RWPE2 (cell line): Measurements from ENCODE around the gene IGDCC3.

Experiments used
- ATAC-seq: fragments of 200-7000 bp; cut with Tn5 transposase; 3 replicates; pipeline ENCODE4 v1.9.1; 2021; ENCODE audit warnings: low read depth
- DNase-seq: peaks from one replicate; pipeline ENCODE4 v3.0.0-alpha.2; 2020; ENCODE audit warnings: low spot score
- H3K27ac ChIP-seq: fragments of 450-650 bp; 2 replicates; pipeline ENCODE4 v1.5.1; 2017; ENCODE audit warnings: mild to moderate bottlenecking; ENCODE audit not compliant: poor library complexity, severe bottlenecking
- H3K27me3 ChIP-seq: fragments of 250-450 bp; sonication (Bioruptor Pico); 2 replicates; pipeline ENCODE4 v1.5.1; 2021; ENCODE audit warnings: mild to moderate bottlenecking, moderate library complexity; ENCODE audit not compliant: insufficient read depth, poor library complexity, severe bottlenecking
- H3K36me3 ChIP-seq: fragments of 250-450 bp; sonication (Bioruptor Pico); 2 replicates; pipeline ENCODE4 v1.5.1; 2020; ENCODE audit warnings: low read depth, mild to moderate bottlenecking, moderate library complexity
- H3K4me1 ChIP-seq: fragments of 250-450 bp; sonication (Bioruptor Pico); 2 replicates; pipeline ENCODE4 v1.5.1; 2021; ENCODE audit warnings: mild to moderate bottlenecking, moderate library complexity; ENCODE audit not compliant: insufficient read depth, poor library complexity, severe bottlenecking
- H3K4me3 ChIP-seq: fragments of 250-450 bp; sonication (Bioruptor Pico); 2 replicates; pipeline ENCODE4 v1.5.1; 2021; ENCODE audit warnings: mild to moderate bottlenecking, moderate library complexity; ENCODE audit not compliant: severe bottlenecking
- H3K9me3 ChIP-seq: fragments of 250-450 bp; sonication (Bioruptor Pico); 2 replicates; pipeline ENCODE4 v1.5.1; 2021; ENCODE audit warnings: mild to moderate bottlenecking, moderate library complexity; ENCODE audit not compliant: severe bottlenecking
- TF ChIP-seq, protein P1 (sequence below): fragments of 450-650 bp; IDR thresholded peaks from one replicate; pipeline ENCODE4 v1.5.1; 2017; ENCODE audit warnings: mild to moderate bottlenecking, moderate library complexity; ENCODE audit not compliant: poor library complexity, severe bottlenecking

IGDCC3 gene

DNA sequence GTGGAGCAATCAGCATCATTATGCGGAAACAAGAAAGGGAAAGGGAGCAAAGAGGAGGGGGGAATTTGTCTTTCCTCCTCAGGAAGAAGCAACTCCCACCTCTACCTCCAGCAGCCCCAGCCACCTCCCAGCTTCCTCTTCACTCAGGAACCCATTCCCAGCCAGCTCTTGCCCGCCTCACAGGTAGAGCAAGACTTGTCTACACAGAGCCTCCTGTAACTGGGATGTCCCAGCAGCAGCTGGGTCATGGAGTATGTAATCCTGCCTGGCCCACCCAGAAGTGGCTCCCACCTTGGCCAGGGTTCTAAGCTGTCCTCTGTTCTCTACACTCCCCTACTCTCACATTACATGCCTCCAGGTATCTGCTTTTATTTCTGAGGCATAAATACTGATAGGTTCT, 14.0 kb downstream of the IGDCC3 start:
- Histone ChIP-seq H3K4me3 (no peak overlapping the region), H3K4me1 (no peaks in the 10 kb centered on the region)
- TF ChIP-seq, protein P1, sequence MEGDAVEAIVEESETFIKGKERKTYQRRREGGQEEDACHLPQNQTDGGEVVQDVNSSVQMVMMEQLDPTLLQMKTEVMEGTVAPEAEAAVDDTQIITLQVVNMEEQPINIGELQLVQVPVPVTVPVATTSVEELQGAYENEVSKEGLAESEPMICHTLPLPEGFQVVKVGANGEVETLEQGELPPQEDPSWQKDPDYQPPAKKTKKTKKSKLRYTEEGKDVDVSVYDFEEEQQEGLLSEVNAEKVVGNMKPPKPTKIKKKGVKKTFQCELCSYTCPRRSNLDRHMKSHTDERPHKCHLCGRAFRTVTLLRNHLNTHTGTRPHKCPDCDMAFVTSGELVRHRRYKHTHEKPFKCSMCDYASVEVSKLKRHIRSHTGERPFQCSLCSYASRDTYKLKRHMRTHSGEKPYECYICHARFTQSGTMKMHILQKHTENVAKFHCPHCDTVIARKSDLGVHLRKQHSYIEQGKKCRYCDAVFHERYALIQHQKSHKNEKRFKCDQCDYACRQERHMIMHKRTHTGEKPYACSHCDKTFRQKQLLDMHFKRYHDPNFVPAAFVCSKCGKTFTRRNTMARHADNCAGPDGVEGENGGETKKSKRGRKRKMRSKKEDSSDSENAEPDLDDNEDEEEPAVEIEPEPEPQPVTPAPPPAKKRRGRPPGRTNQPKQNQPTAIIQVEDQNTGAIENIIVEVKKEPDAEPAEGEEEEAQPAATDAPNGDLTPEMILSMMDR, result no peak

DNA sequence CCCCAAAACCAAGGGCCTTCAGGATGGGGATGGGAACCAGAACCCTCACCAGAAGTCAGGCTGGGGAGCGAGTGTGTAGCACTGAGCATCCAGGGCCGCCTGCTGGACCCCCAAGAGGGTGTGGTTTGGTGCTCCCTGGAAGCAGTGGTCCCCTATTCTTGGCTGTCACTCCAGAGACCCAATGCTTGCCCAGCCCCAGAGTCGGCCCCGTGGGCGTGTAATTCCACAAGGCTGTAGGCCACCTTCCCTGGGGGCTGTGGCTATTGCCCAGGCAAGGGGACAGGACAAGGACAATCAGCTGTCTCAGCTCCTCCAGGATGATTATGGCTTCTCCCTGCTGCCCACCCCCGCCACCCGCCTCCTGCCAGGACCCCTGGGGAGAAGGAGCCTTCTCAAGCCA, 14.5 kb downstream of the IGDCC3 start:
- Histone ChIP-seq H3K9me3 (no peaks in the 10 kb centered on the region), H3K4me1 (no peaks in the 10 kb centered on the region), H3K4me3 (no peak overlapping the region), H3K27ac (no peak overlapping the region), H3K27me3 (no peaks in the 10 kb centered on the region), H3K36me3 (no peaks in the 10 kb centered on the region)
- TF ChIP-seq, protein P1, result no peak
- DNase-seq (peak; percentile 60), ATAC-seq (no peak)

More for the DNA sequence above, 14.0 kb downstream of the IGDCC3 start:
- no peaks in the 10 kb centered on the region for H3K27me3 ChIP-seq
- no peaks in the 10 kb centered on the region for H3K36me3 ChIP-seq
- ATAC-seq, result 0 out of 3 replicates have a peak, but pooled peaks have one; percentile 26
- no peak overlapping the region for H3K27ac ChIP-seq
- DNase-seq, result peak; percentile 54
- H3K9me3 ChIP-seq, result no peaks in the 10 kb centered on the region

DNA sequence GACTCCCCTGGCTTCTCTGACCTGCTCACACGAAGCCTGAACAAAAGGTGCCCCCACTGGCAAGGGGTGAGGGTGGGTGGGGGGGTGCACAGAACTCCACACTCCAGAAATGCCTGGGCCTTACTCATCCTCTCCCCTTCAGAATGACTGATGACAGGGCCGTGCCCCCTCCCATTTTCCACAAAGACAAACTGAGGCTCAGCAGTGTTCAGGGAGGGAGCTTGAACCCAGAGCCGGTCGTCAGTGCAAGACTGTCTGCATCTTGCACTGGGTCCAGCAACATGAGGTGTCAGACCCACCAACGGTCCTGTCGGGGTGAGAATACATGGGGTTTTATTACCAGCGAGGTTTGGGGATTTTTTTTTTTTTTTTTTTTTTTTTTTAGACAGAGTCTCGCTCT, 15.3 kb downstream of the IGDCC3 start:
- no peak overlapping the region for H3K4me3 ChIP-seq
- H3K9me3 ChIP-seq, result no peaks in the 10 kb centered on the region
- H3K4me1 ChIP-seq, result no peaks in the 10 kb centered on the region
- DNase-seq (peak; percentile 59), ATAC-seq (no peak)
- TF ChIP-seq, protein P1, result no peak
- H3K27ac ChIP-seq, result no peak overlapping the region
- H3K27me3 ChIP-seq, result peaks cover 4% of the 10 kb centered on the region
- H3K36me3 ChIP-seq, result no peaks in the 10 kb centered on the region

DNA sequence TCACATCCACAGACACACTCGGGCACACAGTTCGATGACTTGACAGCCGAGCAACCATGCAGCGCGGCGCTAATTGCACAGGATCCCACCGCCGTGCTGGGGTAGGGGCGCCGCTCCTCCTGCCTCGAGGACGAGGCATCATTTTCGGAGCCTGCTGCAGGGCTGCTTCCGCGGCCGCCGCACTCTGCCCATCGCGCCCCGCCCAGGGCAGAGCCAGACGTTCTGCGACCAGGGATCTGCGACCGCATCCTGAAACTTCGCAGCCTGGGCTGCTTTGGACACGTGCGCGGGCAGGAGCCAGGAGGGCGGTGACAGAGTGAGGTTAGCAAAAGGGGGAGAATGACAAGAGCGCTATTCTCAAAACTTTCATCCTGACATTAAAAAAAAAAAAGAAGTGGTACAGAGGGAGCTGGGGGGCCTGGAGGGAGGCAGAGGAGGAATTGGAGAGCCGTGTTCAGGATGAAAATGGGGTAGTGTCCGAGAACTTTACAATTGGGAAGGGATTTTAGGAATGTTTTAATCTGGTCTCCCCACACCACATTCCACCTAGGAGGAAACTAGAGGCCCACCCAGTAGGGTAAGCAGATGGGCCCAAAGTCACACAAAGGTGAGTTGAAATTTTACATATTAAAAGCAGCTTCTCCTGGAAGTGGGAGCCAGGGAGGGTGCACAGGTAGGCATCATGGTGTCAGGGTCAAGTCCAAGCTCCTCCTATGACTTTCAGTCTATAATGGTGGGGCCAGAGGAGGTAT, 15.9 kb downstream of the IGDCC3 start:
- ATAC-seq, result no peak
- Histone ChIP-seq H3K4me1 (no peaks in the 10 kb centered on the region), H3K9me3 (no peaks in the 10 kb centered on the region), H3K36me3 (no peaks in the 10 kb centered on the region), H3K27ac (no peak overlapping the region), H3K4me3 (no peak overlapping the region), H3K27me3 (peaks cover 10% of the 10 kb centered on the region)
- TF ChIP-seq, protein P1, result no peak
- DNase-seq, result peak; percentile 65

DNA sequence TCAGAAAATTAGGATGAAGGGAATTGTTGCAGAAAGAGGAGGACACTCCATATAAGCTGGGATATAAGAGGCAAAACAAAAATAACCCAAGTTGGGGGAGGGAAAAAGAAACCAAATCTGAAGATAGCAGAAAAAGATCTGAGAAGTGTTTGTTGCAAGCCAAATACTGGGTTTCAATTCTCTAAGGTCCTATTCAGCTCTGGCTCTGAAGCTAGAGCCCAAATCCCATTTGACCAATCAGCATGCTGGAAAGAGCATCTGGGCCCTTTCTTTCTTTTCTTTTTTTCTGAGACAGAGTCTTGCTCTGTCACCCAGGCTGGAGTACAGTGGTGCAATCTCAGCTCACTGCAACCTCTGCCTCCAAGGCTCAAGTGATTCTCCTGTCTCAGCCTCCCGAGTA, 17.3 kb downstream of the IGDCC3 start:
- TF ChIP-seq, protein P1, result no peak
- no peak for DNase-seq
- no peaks in the 10 kb centered on the region for H3K4me1 ChIP-seq
- H3K27me3 ChIP-seq, result peaks cover 20% of the 10 kb centered on the region
- no peak overlapping the region for H3K4me3 ChIP-seq
- no peaks in the 10 kb centered on the region for H3K36me3 ChIP-seq
- no peak for ATAC-seq
- H3K9me3 ChIP-seq, result no peaks in the 10 kb centered on the region
- no peak overlapping the region for H3K27ac ChIP-seq
